ENCODE measurements around the gene GPX5.

- TF ChIP-seq POLR2A (IDR thresholded peaks at IDR 0.05): no peak
- TF ChIP-seq CTCF (IDR thresholded peaks at IDR 0.05 in 4 of 5, conservative IDR thresholded peaks at IDR 0.05 in 1 of 5): no peak
These were observed 26.4 kb downstream of the GPX5 start for GRCh38 chr6:28551891-28552666.
